SK-N-SH (cell line): ENCODE data around the gene TMED9. TPM values are rescaled to one million over a fixed set of nuclear protein-coding genes. Genes with fewer than 3 reads are reported as not detected.
A peak's percentile ranks its signal among the peaks of the same experiment; 100 is the strongest.

Experiments
- CTCF ChIA-PET: fragments of 300-600, 350-600 bp; formaldehyde crosslinking; extraction: SDS; loops from one replicate; lab custom pipeline; 2021; lab: Yijun Ruan, JAX
- POLR2A ChIA-PET: fragments of 350-600 bp; sonication (Branson Sonifier 250); formaldehyde crosslinking; extraction: SDS; loops from one replicate; lab custom pipeline; 2020; ENCODE audit warnings: antibody characterized with exemption, inconsistent platforms; lab: Yijun Ruan, JAX
- DNase-seq: peaks from one replicate; pipeline ENCODE4 v3.0.0; 2012
- H2AFZ ChIP-seq: fragments of 200-600 bp; sonication (generic); 2 replicates; pipeline ENCODE4 v1.8.1; 2016; ENCODE audit warnings: antibody characterized with exemption, mild to moderate bottlenecking, low read depth
- H3F3A ChIP-seq: fragments of 200-600 bp; sonication (generic); replicated peaks from 2 replicates; pipeline ENCODE3; 2016; ENCODE audit warnings: antibody characterized with exemption, mild to moderate bottlenecking; ENCODE audit not compliant: insufficient read depth
- H3K27ac ChIP-seq, 2 experiments: fragments of 200-500 bp in 1 of 2; fragments of 200-600 bp in 1 of 2; sonication (Bioruptor generic) in 1 of 2; sonication (generic), shearing (Covaris generic) in 1 of 2; 2 replicates each; pipeline versions ENCODE4 v1.5.1 to v1.6.1; 2014 to 2016; ENCODE audit warnings: low read depth in 2 of 2, inconsistent platforms in 1 of 2, low read length in 1 of 2, mild to moderate bottlenecking in 1 of 2, mixed read lengths in 1 of 2
- H3K27me3 ChIP-seq: fragments of 200-600 bp; sonication (generic), shearing (Covaris generic); 2 replicates; pipeline ENCODE4 v1.6.1; 2016; ENCODE audit warnings: mixed run types; ENCODE audit not compliant: insufficient read depth
- H3K36me3 ChIP-seq, 2 experiments: fragments of 200-500 bp in 1 of 2; fragments of 200-600 bp in 1 of 2; sonication (Bioruptor generic) in 1 of 2; sonication (generic) in 1 of 2; replicated peaks in 1 of 2; 2 replicates each; pipeline versions ENCODE3 to v1.5.1; 2014 to 2016; ENCODE audit warnings: low read length in 1 of 2, mild to moderate bottlenecking in 1 of 2; ENCODE audit not compliant: insufficient read depth in 2 of 2, control insufficient read depth in 1 of 2
- H3K4me1 ChIP-seq, 2 experiments: fragments of 200-500 bp in 1 of 2; fragments of 200-600 bp in 1 of 2; sonication (Bioruptor generic) in 1 of 2; sonication (generic), shearing (Covaris generic) in 1 of 2; 2 replicates each; pipeline versions ENCODE4 v1.5.1 to v1.6.1; 2014 to 2016; ENCODE audit warnings: low read depth in 1 of 2, low read length in 1 of 2, mixed run types in 1 of 2; ENCODE audit not compliant: insufficient read depth in 2 of 2, control insufficient read depth in 1 of 2
- H3K4me2 ChIP-seq: fragments of 200-600 bp; sonication (generic), shearing (Covaris generic); 2 replicates; pipeline ENCODE4 v1.6.1; 2017; ENCODE audit warnings: mixed run types
- H3K4me3 ChIP-seq, 2 experiments: fragments of 200-500 bp in 1 of 2; fragments of 200-600 bp in 1 of 2; sonication (Bioruptor generic) in 1 of 2; sonication (generic), shearing (Covaris generic) in 1 of 2; 2 replicates each; pipeline versions ENCODE4 v1.5.1 to v1.8.1; 2014 to 2016; ENCODE audit warnings: low read depth in 2 of 2, inconsistent platforms in 1 of 2, low read length in 1 of 2, mild to moderate bottlenecking in 1 of 2, mixed read lengths in 1 of 2, moderate library complexity in 1 of 2
- H3K79me2 ChIP-seq: fragments of 200-600 bp; sonication (generic); 2 replicates; pipeline ENCODE4 v1.8.1; 2017; ENCODE audit warnings: mild to moderate bottlenecking; ENCODE audit not compliant: insufficient read depth
- H3K9ac ChIP-seq: fragments of 200-600 bp; sonication (generic); 2 replicates; pipeline ENCODE4 v1.6.1; 2017; ENCODE audit warnings: mixed run types
- H3K9me2 ChIP-seq: fragments of 200-600 bp; sonication (generic); 2 replicates; pipeline ENCODE4 v1.6.1; 2017; ENCODE audit warnings: mixed run types
- H3K9me3 ChIP-seq: fragments of 200-600 bp; sonication (generic); 2 replicates; pipeline ENCODE4 v1.6.1; 2017; ENCODE audit warnings: mixed run types, mild to moderate bottlenecking, moderate library complexity
- H4K20me1 ChIP-seq: fragments of 200-600 bp; sonication (generic); 2 replicates; pipeline ENCODE4 v1.6.1; 2017; ENCODE audit warnings: mild to moderate bottlenecking, mixed run types; ENCODE audit not compliant: insufficient read depth
- CHD2 ChIP-seq: fragments of 150-350 bp; IDR thresholded peaks from 2 replicates; pipeline ENCODE4 v1.6.1; 2018; ENCODE audit warnings: low read length; ENCODE audit not compliant: partially characterized antibody
- EP300 ChIP-seq, 2 experiments: IDR thresholded peaks; 2 replicates each; pipeline versions ENCODE4 v1.4.0 to v1.6.1; 2012; ENCODE audit warnings: borderline replicate concordance in 1 of 2, low read depth in 1 of 2, low read length in 1 of 2
- EZH2phosphoT487 ChIP-seq: fragments of 200-600 bp; sonication (generic); IDR thresholded peaks from 2 replicates; pipeline ENCODE4 v1.6.1; 2017; ENCODE audit warnings: low read depth, mixed run types, mild to moderate bottlenecking, antibody characterized with exemption, moderate library complexity, borderline replicate concordance
- GABPA ChIP-seq: IDR thresholded peaks from 2 replicates; pipeline ENCODE4 v1.4.0; 2012; ENCODE audit warnings: low read depth, mild to moderate bottlenecking
- GATA2 ChIP-seq: sonication (generic); formaldehyde crosslinking; IDR thresholded peaks from 2 replicates; pipeline ENCODE4 v1.5.0; 2020; ENCODE audit warnings: mild to moderate bottlenecking, missing genetic modification reagents
- JUND ChIP-seq: IDR thresholded peaks from 2 replicates; pipeline ENCODE4 v1.4.0; 2012
- MEF2A ChIP-seq: IDR thresholded peaks from 2 replicates; pipeline ENCODE4 v1.4.0; 2012; ENCODE audit warnings: low read depth, borderline replicate concordance
- MXI1 ChIP-seq: IDR thresholded peaks from 2 replicates; pipeline ENCODE4 v1.6.1; 2012; ENCODE audit warnings: mild to moderate bottlenecking, low read depth, low read length, improper control_type of control experiment
- NFIC ChIP-seq: IDR thresholded peaks from 2 replicates; pipeline ENCODE4 v1.4.0; 2012; ENCODE audit warnings: borderline replicate concordance
- NRF1 ChIP-seq: IDR thresholded peaks from 2 replicates; pipeline ENCODE4 v1.6.1; 2012; ENCODE audit warnings: low read depth, mild to moderate bottlenecking, low read length
- POLR2AphosphoS5 ChIP-seq: IDR thresholded peaks from 2 replicates; pipeline ENCODE4 v1.6.1; 2012; ENCODE audit warnings: low read depth, low read length
- SIN3A ChIP-seq: IDR thresholded peaks from 2 replicates; pipeline ENCODE4 v1.6.1; 2012; ENCODE audit warnings: low read depth, mild to moderate bottlenecking, low read length, moderate library complexity, borderline replicate concordance
- SMC3 ChIP-seq: IDR thresholded peaks from 2 replicates; pipeline ENCODE4 v1.6.1; 2012; ENCODE audit warnings: low read depth, low read length, improper control_type of control experiment
- TAF1 ChIP-seq: IDR thresholded peaks from 2 replicates; pipeline ENCODE4 v1.6.1; 2012; ENCODE audit warnings: low read depth, mild to moderate bottlenecking, low read length, moderate library complexity, borderline replicate concordance
- TCF12 ChIP-seq: IDR thresholded peaks from 2 replicates; pipeline ENCODE4 v1.4.0; 2012
- USF1 ChIP-seq: IDR thresholded peaks from 2 replicates; pipeline ENCODE4 v1.4.0; 2012; ENCODE audit warnings: low read depth, borderline replicate concordance
- ZBTB33 ChIP-seq: IDR thresholded peaks from 2 replicates; pipeline ENCODE4 v1.4.0; 2012; ENCODE audit warnings: low read depth, borderline replicate concordance
- WGBS: methylation state at CpG from one replicate; pipeline ENCODE4 v1.1.6; 2017; ENCODE audit warnings: low lambda C conversion rate; 5-methylcytosine and 5-hydroxymethylcytosine counted together
- polyA plus RNA-seq, 3 experiments: library from polyadenylated mRNA; depleted of rRNA; stranded (reverse); fragments of >200 nt; gene quantifications; 2 replicates each; pipeline ENCODE4 v1.2.3, GENCODE V29; 2012
- TF ChIP-seq, protein P1 (sequence below): fragments of 150-350 bp; IDR thresholded peaks from 2 replicates; pipeline ENCODE4 v1.6.1; 2017; ENCODE audit warnings: antibody characterized with exemption, low read length, low read depth, borderline replicate concordance
- TF ChIP-seq, protein P2 (sequence below): IDR thresholded peaks from 2 replicates; pipeline ENCODE4 v1.4.0; 2012; ENCODE audit warnings: low read depth

Gene TMED9
- polyA plus RNA-seq, 1 of the 3 experiments (the other 2 are of a cell fraction): 264 TPM

GRCh38 chr5:177600508-177601018, 8.6 kb downstream of the TMED9 start:
- ChIA-PET POLR2A (no interaction called here), CTCF (interaction anchor here (0.9 to 2.8 kb wide), 2 partner anchors 7 to 14 kb away, joined by 3 to 11 read pairs; no protein-coding TSS in a partner anchor)
- no peak for TF ChIP-seq SMC3
- no peak for TF ChIP-seq NRF1
- TF ChIP-seq, protein P1, sequence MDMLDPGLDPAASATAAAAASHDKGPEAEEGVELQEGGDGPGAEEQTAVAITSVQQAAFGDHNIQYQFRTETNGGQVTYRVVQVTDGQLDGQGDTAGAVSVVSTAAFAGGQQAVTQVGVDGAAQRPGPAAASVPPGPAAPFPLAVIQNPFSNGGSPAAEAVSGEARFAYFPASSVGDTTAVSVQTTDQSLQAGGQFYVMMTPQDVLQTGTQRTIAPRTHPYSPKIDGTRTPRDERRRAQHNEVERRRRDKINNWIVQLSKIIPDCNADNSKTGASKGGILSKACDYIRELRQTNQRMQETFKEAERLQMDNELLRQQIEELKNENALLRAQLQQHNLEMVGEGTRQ: no peak
- no peak for TF ChIP-seq NFIC
- TF ChIP-seq CHD2: no peak
- no peak for TF ChIP-seq GATA2 (CRISPR knock-in tag)
- no peak for TF ChIP-seq EP300 (IDR thresholded peaks at IDR 0.05; ENCODE audit: borderline replicate concordance in 1 of 2, low read depth in 1 of 2, low read length in 1 of 2)
- no peak for TF ChIP-seq POLR2AphosphoS5
- no peak for TF ChIP-seq SIN3A
- TF ChIP-seq TAF1: no peak
- no peak for TF ChIP-seq MXI1
- no peak for TF ChIP-seq EZH2phosphoT487
- TF ChIP-seq MEF2A: no peak
- TF ChIP-seq USF1: no peak
- TF ChIP-seq GABPA: no peak
- no peak for TF ChIP-seq ZBTB33
- no peak for TF ChIP-seq TCF12
- TF ChIP-seq, protein P2, sequence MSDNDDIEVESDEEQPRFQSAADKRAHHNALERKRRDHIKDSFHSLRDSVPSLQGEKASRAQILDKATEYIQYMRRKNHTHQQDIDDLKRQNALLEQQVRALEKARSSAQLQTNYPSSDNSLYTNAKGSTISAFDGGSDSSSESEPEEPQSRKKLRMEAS: no peak
- no peak for TF ChIP-seq JUND
- Histone ChIP-seq H2AFZ (peak overlapping the region; percentile 61; the same call in 1 of the 2 replicates), H3K9me3 (no peaks in the 10 kb centered on the region), H3K4me2 (peak overlapping the region; percentile 88), H3F3A (peaks cover 18% of the 10 kb centered on the region), H3K4me1 (peaks cover 3 to 19% of the 10 kb centered on the region in 2 experiments; a peak in 1 of 4 replicates), H3K79me2 (peaks cover 19% of the 10 kb centered on the region), H3K27ac (peak overlapping the region; percentile 69 to 85), H4K20me1 (no peaks in the 10 kb centered on the region), H3K9ac (peak overlapping the region; percentile 89), H3K4me3 (peak overlapping the region; percentile 81 to 87), H3K36me3 (peaks cover 13 to 16% of the 10 kb centered on the region in 2 experiments), H3K9me2 (no peaks in the 10 kb centered on the region), H3K27me3 (no peaks in the 10 kb centered on the region)
- WGBS: 7% methylated on average over 16 of the region's 16 CpGs
- DNase-seq: no peak
